ENCODE measurements around the gene NFKBIZ. TPM values are rescaled to one million over a fixed set of nuclear protein-coding genes. Genes with fewer than 3 reads are reported as not detected.

The NFKBIZ gene
- total and polyA plus RNA-seq, 9 of the 15 experiments (the other 6 are each of a cell fraction or from before 2014, with no cell fraction given) = 1.2 to 13.7 (median 5.7) TPM

DNA sequence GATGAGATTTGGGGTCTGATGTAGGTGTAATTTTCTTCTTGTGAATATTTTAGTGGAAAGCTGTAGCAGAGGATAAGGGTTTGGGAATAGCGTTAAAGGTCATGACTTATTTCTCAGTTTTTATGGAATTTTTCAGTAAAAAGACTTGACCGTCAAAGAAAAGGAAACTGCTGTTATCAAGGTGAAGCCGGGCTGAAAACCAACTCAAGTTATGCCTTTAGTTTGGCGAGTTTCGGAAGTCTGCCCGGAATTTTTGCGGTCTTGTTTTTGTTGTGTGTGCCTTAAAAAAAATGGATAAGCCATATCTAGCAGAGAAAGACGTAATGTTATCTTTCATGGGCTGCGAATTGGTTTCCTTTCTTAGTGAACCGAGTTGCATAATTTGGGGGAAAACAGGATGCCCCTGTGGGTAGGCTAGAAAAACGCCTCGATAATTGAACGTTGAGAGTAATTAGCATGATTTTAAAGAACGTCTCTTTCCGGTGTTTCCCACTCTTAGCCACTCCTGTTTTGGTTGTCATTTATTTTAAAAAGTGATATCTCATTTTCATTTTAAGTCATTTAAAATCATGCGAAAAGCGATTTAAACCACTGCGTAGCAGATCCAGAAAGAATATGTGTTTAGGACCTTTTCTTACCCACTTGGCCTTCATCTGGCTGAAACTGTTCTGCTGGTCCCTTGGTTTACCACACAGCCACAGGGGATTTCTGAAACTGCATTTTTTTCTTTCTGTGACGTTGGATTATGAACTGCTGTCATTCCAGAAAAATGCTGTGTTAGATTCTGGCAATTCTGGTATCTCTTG lies 1.1 kb downstream of the NFKBIZ start (continued):
- TF ChIP-seq, protein P1, sequence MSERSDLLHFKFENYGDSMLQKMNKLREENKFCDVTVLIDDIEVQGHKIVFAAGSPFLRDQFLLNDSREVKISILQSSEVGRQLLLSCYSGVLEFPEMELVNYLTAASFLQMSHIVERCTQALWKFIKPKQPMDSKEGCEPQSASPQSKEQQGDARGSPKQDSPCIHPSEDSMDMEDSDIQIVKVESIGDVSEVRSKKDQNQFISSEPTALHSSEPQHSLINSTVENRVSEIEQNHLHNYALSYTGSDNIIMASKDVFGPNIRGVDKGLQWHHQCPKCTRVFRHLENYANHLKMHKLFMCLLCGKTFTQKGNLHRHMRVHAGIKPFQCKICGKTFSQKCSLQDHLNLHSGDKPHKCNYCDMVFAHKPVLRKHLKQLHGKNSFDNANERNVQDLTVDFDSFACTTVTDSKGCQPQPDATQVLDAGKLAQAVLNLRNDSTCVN (CRISPR knock-in tag; IDR thresholded peaks at IDR 0.05) = no peak
- no peak; a peak in 1 of 4 replicates for TF ChIP-seq TBL1XR1 (IDR thresholded peaks at IDR 0.05; ENCODE audit: low read length in 2 of 2)
- TF ChIP-seq, protein P2, sequence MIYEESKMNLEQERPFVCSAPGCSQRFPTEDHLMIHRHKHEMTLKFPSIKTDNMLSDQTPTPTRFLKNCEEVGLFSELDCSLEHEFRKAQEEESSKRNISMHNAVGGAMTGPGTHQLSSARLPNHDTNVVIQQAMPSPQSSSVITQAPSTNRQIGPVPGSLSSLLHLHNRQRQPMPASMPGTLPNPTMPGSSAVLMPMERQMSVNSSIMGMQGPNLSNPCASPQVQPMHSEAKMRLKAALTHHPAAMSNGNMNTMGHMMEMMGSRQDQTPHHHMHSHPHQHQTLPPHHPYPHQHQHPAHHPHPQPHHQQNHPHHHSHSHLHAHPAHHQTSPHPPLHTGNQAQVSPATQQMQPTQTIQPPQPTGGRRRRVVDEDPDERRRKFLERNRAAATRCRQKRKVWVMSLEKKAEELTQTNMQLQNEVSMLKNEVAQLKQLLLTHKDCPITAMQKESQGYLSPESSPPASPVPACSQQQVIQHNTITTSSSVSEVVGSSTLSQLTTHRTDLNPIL (CRISPR knock-in tag; IDR thresholded peaks at IDR 0.05) = no peak
- no peak for TF ChIP-seq ZNF695 (CRISPR knock-in tag; IDR thresholded peaks at IDR 0.05)
- TF ChIP-seq TARDBP (IDR thresholded peaks at IDR 0.05) = no peak
- TF ChIP-seq, protein P3, sequence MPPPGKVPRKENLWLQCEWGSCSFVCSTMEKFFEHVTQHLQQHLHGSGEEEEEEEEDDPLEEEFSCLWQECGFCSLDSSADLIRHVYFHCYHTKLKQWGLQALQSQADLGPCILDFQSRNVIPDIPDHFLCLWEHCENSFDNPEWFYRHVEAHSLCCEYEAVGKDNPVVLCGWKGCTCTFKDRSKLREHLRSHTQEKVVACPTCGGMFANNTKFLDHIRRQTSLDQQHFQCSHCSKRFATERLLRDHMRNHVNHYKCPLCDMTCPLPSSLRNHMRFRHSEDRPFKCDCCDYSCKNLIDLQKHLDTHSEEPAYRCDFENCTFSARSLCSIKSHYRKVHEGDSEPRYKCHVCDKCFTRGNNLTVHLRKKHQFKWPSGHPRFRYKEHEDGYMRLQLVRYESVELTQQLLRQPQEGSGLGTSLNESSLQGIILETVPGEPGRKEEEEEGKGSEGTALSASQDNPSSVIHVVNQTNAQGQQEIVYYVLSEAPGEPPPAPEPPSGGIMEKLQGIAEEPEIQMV (tag; conservative IDR thresholded peaks at IDR 0.05; ENCODE audit: low read depth) = no peak
- no peak for TF ChIP-seq GATA2 (CRISPR knock-in tag; IDR thresholded peaks at IDR 0.05)
- TF ChIP-seq, protein P4, sequence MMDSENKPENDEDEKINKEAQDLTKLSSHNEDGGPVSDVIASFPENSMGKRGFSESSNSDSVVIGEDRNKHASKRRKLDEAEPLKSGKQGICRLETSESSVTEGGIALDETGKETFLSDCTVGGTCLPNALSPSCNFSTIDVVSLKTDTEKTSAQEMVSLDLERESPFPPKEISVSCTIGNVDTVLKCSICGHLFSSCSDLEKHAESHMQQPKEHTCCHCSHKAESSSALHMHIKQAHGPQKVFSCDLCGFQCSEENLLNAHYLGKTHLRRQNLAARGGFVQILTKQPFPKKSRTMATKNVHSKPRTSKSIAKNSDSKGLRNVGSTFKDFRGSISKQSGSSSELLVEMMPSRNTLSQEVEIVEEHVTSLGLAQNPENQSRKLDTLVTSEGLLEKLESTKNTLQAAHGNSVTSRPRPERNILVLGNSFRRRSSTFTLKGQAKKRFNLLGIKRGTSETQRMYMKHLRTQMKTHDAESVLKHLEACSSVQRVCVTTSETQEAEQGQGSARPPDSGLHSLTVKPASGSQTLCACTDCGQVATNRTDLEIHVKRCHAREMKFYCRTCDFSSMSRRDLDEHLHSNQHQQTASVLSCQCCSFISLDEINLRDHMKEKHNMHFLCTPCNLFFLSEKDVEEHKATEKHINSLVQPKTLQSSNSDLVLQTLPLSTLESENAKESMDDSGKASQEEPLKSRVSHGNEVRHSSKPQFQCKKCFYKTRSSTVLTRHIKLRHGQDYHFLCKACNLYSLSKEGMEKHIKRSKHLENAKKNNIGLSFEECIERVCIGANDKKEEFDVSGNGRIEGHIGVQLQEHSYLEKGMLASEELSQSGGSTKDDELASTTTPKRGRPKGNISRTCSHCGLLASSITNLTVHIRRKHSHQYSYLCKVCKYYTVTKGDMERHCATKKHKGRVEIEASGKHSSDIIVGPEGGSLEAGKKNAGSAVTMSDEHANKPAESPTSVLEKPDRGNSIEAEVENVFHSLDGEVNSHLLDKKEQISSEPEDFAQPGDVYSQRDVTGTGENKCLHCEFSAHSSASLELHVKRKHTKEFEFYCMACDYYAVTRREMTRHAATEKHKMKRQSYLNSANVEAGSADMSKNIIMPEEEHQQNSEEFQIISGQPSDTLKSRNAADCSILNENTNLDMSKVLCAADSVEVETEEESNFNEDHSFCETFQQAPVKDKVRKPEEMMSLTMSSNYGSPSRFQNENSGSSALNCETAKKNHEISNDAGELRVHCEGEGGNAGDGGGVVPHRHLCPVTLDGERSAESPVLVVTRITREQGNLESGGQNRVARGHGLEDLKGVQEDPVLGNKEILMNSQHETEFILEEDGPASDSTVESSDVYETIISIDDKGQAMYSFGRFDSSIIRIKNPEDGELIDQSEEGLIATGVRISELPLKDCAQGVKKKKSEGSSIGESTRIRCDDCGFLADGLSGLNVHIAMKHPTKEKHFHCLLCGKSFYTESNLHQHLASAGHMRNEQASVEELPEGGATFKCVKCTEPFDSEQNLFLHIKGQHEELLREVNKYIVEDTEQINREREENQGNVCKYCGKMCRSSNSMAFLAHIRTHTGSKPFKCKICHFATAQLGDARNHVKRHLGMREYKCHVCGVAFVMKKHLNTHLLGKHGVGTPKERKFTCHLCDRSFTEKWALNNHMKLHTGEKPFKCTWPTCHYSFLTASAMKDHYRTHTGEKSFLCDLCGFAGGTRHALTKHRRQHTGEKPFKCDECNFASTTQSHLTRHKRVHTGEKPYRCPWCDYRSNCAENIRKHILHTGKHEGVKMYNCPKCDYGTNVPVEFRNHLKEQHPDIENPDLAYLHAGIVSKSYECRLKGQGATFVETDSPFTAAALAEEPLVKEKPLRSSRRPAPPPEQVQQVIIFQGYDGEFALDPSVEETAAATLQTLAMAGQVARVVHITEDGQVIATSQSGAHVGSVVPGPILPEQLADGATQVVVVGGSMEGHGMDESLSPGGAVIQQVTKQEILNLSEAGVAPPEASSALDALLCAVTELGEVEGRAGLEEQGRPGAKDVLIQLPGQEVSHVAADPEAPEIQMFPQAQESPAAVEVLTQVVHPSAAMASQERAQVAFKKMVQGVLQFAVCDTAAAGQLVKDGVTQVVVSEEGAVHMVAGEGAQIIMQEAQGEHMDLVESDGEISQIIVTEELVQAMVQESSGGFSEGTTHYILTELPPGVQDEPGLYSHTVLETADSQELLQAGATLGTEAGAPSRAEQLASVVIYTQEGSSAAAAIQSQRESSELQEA (IDR thresholded peaks at IDR 0.05; ENCODE audit: low read depth) = no peak
- TF ChIP-seq KHSRP (IDR thresholded peaks at IDR 0.05) = no peak
- TF ChIP-seq, protein P5, sequence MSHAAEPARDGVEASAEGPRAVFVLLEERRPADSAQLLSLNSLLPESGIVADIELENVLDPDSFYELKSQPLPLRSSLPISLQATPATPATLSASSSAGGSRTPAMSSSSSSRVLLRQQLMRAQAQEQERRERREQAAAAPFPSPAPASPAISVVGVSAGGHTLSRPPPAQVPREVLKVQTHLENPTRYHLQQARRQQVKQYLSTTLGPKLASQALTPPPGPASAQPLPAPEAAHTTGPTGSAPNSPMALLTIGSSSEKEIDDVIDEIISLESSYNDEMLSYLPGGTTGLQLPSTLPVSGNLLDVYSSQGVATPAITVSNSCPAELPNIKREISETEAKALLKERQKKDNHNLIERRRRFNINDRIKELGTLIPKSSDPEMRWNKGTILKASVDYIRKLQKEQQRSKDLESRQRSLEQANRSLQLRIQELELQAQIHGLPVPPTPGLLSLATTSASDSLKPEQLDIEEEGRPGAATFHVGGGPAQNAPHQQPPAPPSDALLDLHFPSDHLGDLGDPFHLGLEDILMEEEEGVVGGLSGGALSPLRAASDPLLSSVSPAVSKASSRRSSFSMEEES (CRISPR knock-in tag; IDR thresholded peaks at IDR 0.05) = no peak
- no peak for TF ChIP-seq CAMTA2 (CRISPR knock-in tag; conservative IDR thresholded peaks at IDR 0.05)
- TF ChIP-seq TOE1 (IDR thresholded peaks at IDR 0.05; ENCODE audit: borderline replicate concordance) = no peak
- TF ChIP-seq TOE1 (CRISPR knock-in tag; IDR thresholded peaks at IDR 0.05; ENCODE audit: borderline replicate concordance, low read depth) = no peak
